HG03175 (cell line): ENCODE data around the gene NSDHL.
"Not testable (repeated sequence)": the region's sequence is repeated elsewhere in the genome, so short reads cannot be mapped to it uniquely, and the experiment has no call there.

Experiments
- ATAC-seq: cut with Tn5 transposase; IDR thresholded peaks from one replicate; pipeline ENCODE4 v1.9.1; 2021; ENCODE audit warnings: mild to moderate bottlenecking, moderate library complexity; ENCODE audit not compliant: unreplicated experiment

NSDHL gene

DNA sequence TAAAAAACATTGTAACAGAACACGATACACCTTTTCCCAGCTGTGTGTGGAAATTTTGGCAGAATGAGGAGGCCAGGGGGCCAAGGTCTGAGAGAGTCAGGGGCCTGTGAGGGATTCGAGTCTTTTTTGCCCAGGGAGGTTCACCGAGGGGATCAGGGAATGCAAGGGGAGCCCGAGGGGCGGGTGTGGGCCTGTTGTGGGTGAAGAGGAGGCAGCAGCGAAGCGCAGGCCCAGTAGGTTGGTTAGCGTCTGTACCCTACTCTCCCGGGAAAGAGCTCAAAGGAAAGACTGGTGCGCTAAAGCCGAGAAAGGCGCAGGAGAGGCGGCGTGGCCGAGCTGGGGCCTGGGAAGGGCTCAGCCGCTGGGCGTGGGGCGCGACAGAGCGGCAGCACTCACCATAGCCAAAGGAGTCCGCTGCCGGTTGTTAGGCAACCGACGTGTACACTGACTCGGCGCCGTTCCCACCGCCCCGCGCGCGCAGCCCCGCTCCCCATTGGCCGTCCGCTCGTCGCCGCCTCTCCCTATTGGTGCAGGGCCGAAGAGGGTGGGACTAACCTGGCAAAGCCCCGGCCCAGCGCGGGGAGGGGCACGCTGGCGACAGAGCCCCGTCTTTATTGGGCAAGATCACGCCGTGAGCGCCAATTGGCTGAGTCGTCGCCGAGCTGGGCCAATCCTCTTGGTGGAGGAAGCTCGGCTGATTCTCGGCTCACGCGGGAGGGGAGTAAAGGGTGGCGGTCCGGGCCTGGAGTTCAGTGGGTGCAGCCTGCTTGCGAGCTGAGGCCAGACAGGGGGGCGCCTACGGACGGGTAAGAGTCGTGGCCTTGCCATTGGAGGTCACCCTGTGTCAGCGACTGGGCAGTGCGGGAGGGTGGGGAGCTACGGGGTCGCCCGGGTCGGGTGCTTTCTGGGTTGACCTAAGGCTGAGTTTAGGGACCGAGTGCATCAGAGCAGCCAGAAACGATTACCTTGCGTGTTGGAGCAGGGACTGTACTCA is at the start of gene NSDHL, which contains the start of gene CETN2:
Gene NSDHL (plus strand): TSS at position 752 of the 994 bp plus-strand sequence. CDS start 15,262 bp downstream, outside the sequence.
Gene CETN2 (minus strand): TSS at position 446 of the 994 bp plus-strand sequence. CDS start 47 bp downstream, at position 399.
- peak; percentile 99 for ATAC-seq

DNA sequence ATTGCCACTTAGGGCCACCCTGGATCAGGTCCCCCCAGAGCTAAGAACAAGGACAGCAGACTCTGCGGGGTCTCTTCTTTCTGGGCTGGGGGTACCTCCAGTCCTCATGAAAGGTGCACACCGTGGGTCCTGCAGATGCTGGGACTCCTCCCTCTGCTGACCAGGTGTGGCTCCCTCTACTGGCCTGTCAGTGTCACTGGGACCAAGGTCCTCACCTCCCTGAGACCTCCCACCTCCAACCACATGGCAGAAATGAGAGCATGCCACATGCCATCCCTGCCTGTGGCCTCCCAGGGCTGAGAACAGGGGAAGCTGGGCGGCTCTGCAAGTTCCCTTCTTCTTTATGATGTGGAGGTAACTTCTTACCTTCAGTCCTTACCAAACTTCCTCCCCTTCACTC is 43.8 kb upstream of the NSDHL start:
- peak; percentile 91 for ATAC-seq

DNA sequence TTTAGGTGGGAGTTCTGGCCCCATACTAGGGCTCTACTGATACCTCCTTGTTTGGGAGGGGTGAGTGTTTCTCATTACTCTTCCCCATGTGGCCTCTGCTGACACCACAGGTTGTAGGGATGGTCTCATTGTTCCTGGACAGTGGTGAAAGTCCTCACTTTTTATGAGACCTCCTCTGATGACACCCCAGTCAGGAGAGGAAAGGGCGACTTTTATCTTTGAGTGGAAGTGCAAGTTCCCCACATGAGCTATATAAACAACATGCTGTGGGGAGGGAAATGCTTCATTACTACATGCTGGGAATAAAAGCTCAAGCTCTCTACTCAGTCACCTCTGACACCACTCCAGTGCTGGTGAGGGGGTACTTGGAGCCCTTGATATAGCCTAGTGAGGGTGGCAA is 31.9 kb upstream of the NSDHL start:
- no peak for ATAC-seq

GRCh38 chrX:152806035-152806434 is 24.8 kb upstream of the NSDHL start:
- no peak for ATAC-seq

DNA sequence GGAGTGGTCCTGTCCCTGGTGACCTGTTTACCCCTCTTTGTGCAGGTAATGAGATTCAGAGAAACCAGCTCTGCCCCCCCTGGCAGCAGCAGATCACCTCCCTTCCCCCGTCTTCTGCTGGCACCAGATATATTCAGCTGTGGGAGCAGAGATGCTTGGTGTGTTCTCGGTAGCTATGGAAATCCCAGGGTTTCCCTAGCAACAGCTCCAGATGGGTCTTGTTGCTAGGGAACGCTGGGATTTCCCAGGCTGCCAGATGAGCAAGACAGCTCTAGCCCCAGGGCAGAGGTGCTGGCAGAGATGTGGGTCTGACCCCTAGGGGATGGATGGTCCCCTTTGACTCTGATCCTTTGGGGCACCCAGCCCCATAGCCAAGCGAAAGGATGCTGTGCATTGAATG is 20.5 kb upstream of the NSDHL start:
- no peak for ATAC-seq

DNA sequence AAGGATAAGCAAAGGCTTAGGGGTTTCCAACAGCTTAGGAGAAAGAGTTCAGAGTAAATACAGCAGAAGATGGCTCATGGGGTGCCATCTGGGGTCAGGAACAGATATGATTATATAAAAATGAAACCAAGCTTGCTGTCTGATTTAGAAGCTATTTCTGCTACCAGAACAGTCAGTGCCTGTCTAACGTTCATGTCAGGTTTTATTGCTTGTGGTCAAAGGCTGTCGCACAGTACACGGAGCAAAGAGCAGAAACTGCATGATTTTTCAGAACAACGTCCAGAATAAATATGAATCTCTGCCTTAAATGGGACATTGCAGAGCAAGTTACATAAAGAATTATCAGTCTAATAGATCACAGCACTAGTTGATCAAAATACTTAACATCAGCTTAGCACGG is 17.7 kb upstream of the NSDHL start:
- no peak for ATAC-seq

DNA sequence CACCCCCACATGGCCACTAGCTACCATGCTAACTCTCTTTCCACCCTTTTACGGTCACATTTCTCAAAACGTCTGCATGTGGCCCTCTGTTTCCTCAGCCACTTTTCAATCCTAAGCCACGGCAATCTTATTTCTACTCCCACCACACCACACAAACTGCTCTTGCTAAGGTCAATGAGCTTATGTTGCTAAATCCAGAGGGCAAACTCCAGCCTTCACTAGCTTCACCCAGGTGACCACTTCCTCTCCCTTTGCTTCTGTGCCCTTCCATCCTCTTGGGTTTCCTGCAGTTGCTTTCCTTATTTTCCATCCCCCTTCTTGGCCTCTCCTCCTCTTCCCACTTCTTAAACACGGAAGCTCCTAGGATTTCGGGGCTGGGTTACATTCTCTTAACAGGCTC is 16.8 kb upstream of the NSDHL start:
- no peak for ATAC-seq

DNA sequence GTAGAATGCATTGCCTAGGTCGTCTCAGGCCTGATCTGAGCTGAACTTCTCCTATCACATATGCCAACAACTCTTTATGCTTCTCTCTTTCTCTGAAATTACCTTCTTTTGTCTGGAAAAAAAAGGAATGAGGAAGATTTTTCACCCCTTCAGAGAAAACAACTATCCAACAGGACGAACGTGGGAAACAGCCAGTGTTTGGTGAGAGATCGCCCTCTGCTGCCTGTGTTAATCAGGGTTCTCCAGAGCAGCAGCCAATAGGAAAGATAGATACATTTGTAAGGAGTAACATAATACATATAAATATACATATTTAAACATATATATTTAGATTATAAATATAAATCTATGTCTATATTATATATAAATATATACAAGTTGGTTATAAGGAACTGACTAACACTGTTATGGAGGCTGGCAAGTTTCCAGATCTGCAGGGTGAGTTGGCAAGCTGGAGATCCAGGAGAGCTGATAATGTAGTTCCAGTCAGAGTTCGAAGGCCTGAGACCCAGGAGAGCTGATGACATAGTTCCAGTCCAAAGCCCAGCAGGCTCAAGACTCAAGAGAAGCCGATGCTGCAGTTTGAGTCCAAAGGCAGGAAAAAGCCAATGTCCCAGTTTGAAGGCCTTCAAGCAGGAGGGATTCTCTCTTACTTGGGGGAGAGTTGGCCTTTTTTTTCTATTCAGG is 13.6 kb upstream of the NSDHL start:
- ATAC-seq = no peak

DNA sequence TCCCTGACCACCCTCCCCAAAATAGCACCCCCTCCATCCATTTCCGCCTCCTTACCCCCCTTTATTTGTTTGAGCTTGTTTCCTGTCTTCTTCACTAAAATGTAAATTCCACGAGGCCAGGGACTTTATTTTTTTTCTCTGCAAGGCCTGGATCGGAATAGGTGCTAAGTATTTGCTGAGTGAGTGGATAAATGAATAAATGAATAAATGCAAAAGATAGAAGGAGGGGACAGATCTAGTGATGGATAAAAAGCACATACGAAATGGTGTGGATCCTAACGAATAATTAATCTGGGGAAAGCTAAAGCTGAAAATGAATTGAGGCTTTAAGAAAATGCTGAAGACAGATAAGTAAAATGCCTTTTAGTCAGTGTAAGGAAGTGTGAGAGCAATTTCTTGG is 12.5 kb upstream of the NSDHL start:
- no peak for ATAC-seq

DNA sequence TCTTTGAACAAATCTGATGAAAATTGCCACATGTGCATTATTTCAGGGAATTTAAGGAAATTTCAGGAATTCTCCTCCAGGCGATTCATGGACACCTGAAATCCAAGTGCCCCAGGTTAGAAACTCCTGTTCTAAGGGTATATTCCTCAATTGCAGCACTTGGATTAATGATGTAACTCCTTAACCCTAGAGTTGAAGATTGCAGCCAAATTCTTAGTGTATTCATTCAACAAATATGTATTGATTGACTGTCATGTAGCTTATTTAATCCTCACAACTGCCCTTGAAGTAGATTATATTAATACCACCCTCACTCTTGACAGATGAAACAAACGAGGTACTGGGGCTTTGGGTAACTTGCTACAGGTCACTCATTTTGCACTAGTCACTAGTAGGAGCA is 11.6 kb upstream of the NSDHL start:
- no peak for ATAC-seq

DNA sequence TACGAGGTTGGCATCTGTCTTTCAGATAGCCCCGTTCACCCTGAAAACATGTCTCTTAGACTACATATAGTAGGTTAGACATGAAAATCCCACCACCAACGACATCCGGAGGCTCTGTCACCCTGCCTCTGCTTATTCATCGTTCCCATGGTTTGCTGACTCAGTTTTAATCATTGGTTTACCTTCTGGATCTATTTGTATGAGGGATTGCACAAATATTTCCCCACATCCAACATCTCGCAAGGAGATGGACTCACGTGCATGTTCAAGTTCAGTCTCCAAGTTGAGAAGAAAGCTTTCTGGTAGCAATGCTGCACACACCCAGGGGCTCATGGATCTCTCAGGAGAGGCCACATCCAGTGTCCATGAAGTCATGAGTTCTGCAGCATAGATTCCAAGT is 11.1 kb upstream of the NSDHL start:
- no peak for ATAC-seq

- ATAC-seq = no peak
Observed at GRCh38 chrX:152821145-152821765, 9.6 kb upstream of the NSDHL start.

- ATAC-seq = no peak
Observed at GRCh38 chrX:152822383-152823086, 8.3 kb upstream of the NSDHL start.

DNA sequence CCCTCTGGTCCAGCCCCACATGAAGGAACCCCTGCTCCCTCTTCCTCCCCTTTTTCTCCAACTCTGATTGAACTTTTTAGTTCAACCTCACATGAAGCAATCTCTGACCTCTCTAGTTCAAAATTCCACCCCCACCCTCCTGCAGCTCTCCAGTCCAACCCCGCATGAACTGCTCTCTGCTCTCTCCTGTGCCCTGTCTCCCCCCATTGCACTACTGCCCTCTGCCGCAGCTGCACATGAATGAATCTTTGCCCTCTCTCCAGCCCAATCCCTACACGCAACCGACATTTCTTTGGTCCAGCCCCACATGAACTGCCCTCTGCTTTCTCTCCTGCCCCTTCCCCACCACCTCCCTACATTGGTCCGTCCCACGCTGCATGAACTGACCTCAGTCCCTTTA is 7.2 kb upstream of the NSDHL start:
- no peak for ATAC-seq

GRCh38 chrX:152824841-152825374 is 6.0 kb upstream of the NSDHL start:
- ATAC-seq = no peak

GRCh38 chrX:152831391-152831790 is 528 bp downstream of the NSDHL start:
- ATAC-seq = no peak

DNA sequence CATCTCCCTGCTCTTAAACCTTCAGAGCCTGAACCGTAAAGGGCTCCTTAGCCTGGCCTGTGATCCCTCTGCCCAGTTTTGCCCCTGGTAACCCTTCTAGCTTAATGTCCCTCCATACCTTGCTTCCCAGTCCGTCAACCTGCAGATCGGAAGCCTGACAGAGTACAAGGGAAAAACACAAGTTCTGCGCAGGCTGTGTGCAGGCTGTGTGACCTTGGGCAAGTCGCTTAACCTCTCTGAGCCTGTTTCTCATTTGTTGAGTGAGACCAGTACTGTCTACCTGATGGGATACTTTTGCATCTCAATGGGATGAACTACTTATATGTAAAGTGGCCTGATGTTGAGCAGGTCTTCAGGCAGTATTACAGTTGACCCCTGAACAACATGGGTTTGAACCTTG is 1.7 kb downstream of the NSDHL start:
- no peak for ATAC-seq

DNA sequence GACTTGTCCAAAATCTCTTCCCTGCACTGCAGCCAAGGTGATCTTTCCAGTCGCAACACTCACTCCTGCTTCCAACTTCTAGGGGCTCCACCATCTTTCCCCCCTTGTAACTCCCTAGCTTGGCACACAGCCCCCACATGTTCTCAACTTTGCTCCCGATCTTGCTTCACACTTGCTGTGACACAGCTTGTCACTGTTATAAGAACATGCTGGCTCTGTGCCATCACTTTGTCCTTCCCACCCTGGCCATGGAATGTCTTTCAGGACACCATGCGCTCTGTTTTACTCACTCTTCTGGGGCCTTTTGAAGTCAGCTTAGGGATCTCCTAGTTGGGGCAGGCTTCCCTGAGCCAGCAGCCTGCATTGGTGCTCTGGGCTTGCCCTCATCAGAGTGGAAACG is 2.5 kb downstream of the NSDHL start:
- no peak for ATAC-seq

DNA sequence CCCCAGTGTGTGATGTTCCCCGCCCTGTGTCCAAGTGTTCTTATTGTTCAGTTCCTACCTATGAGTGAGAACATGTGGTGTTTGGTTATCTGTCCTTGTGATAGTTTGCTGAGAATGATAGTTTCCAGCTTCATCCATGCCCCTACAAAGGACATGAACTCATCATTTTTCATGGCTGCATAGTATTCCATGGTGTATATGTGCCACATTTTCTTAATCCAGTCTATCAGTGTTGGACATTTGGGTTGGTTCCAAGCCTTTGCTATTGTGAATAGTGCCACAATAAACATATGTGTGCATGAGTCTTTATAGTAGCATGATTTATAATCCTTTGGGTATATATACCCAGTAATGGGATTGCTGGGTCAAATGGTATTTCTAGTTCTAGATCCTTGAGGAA is 4.6 kb downstream of the NSDHL start:
- not testable (repeated sequence) for ATAC-seq

DNA sequence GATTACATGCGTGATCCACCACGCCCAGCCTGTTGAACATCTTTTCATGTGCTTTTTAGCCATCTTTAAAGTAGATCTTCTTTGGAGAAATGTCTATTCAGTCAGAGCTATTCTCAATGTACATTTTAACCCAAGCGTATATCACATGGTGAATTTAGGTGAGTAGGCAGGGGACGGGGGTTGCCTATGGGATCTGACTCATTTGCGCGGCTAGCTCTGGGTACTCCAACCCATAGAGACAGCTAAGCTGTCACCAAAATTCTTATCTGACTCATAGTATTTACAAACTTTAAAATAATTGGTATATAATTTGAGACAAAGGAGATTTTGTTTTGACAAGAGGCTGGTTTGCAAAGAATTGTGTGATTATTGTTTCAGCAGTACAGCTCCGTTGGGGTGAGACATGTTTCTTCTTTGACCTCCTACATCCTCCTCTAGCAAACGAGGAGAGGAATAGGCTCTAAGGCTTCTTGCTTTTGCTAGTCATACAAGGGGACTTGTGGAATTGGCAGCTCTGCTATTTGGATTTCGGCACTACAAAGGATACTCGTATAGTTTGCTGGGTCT is 12.0 kb downstream of the NSDHL start:
- no peak for ATAC-seq
